HG03342 (cell line): ENCODE results near the gene IMPG1.
"Not testable (repeated sequence)": the region's sequence is repeated elsewhere in the genome, so short reads cannot be mapped to it uniquely, and the experiment has no call there.

Experiments
- ATAC-seq: cut with Tn5 transposase; IDR thresholded peaks from one replicate; pipeline ENCODE4 v1.9.1; 2021; ENCODE audit warnings: mild to moderate bottlenecking, moderate library complexity; ENCODE audit not compliant: unreplicated experiment

The IMPG1 gene

GRCh38 chr6:75963569-75963968 lies 108.9 kb downstream of the IMPG1 start:
- no peak for ATAC-seq

- ATAC-seq = no peak
Observed at GRCh38 chr6:75952128-75952527, 120.3 kb downstream of the IMPG1 start.

- no peak for ATAC-seq
Observed at GRCh38 chr6:75947935-75948334, 124.5 kb downstream of the IMPG1 start.

- peak; percentile 69 for ATAC-seq
Observed at GRCh38 chr6:75946146-75946831, 126.2 kb downstream of the IMPG1 start.

- no peak for ATAC-seq
Observed at GRCh38 chr6:75943381-75943780, 129.1 kb downstream of the IMPG1 start.

GRCh38 chr6:75941509-75941908 lies 131.0 kb downstream of the IMPG1 start:
- ATAC-seq = no peak

- no peak for ATAC-seq
Observed at GRCh38 chr6:75940564-75940963, 131.9 kb downstream of the IMPG1 start.

GRCh38 chr6:75937846-75938245 lies 134.6 kb downstream of the IMPG1 start:
- ATAC-seq = no peak

GRCh38 chr6:75936682-75937081 lies 135.8 kb downstream of the IMPG1 start:
- ATAC-seq = no peak

- ATAC-seq = peak; percentile 4
Observed at GRCh38 chr6:75935473-75935793, 137.0 kb downstream of the IMPG1 start.

- ATAC-seq = peak; percentile 82
Observed at GRCh38 chr6:75934643-75935472, 137.6 kb downstream of the IMPG1 start.

GRCh38 chr6:75933387-75933975 lies 139.0 kb downstream of the IMPG1 start:
- no peak for ATAC-seq

- ATAC-seq = peak; percentile 52
Observed at GRCh38 chr6:75932067-75932466, 140.4 kb downstream of the IMPG1 start.

- ATAC-seq = no peak
Observed at GRCh38 chr6:75931011-75931680, 141.3 kb downstream of the IMPG1 start.

GRCh38 chr6:75926293-75927168 lies 145.9 kb downstream of the IMPG1 start:
- peak; percentile 77 for ATAC-seq

- ATAC-seq = no peak
Observed at GRCh38 chr6:75922226-75922625, 150.2 kb downstream of the IMPG1 start.

- ATAC-seq = no peak
Observed at GRCh38 chr6:75913040-75913439, 159.4 kb downstream of the IMPG1 start.

- ATAC-seq = no peak
Observed at GRCh38 chr6:75907444-75907843, 165.0 kb downstream of the IMPG1 start.

GRCh38 chr6:75906871-75907270 lies 165.6 kb downstream of the IMPG1 start:
- no peak for ATAC-seq

- not testable (repeated sequence) for ATAC-seq
Observed at GRCh38 chr6:75905129-75905528, 167.3 kb downstream of the IMPG1 start.
